Measurements from ENCODE around the gene ALK.

Gene ALK

GRCh38 chr2:29261003-29261402 lies 660.4 kb downstream of the ALK start:
- no peak overlapping the region for H3K9ac ChIP-seq (ENCODE audit: low read length)
- H3K9me3 ChIP-seq (ENCODE audit: low read length): no peaks in the 10 kb centered on the region
- no peak overlapping the region for H3K27ac ChIP-seq (ENCODE audit: low read depth, low read length, poor library complexity, severe bottlenecking)
- no peaks in the 10 kb centered on the region for H3K4me1 ChIP-seq (ENCODE audit: insufficient read depth, low read length, severe bottlenecking)
- H3K79me2 ChIP-seq (ENCODE audit: insufficient read depth, low read length): no peaks in the 10 kb centered on the region
- H3K4me3 ChIP-seq (ENCODE audit: low read depth, low read length, poor library complexity, severe bottlenecking): no peak overlapping the region
- no peaks in the 10 kb centered on the region for H3K9me2 ChIP-seq (ENCODE audit: low read depth, low read length)
- no peaks in the 10 kb centered on the region for H3F3A ChIP-seq (ENCODE audit: insufficient read depth, low read length)
- H4K20me1 ChIP-seq (ENCODE audit: insufficient read depth, low read length): no peaks in the 10 kb centered on the region
- H3K36me3 ChIP-seq (ENCODE audit: insufficient read depth, low read length): no peaks in the 10 kb centered on the region
- no peaks in the 10 kb centered on the region for H3K27me3 ChIP-seq (ENCODE audit: insufficient read depth, low read length)
- H2AFZ ChIP-seq (ENCODE audit: low read length): no peak overlapping the region
- TF ChIP-seq EZH2 (IDR thresholded peaks at IDR 0.05; ENCODE audit: borderline replicate concordance, low read length) (no peak), CTCF (IDR thresholded peaks at IDR 0.05; ENCODE audit: low read length) (no peak)
- no peak overlapping the region for H3K4me2 ChIP-seq (ENCODE audit: low read length)

GRCh38 chr2:29260142-29260772 lies 661.1 kb downstream of the ALK start:
- no peaks in the 10 kb centered on the region for H3K36me3 ChIP-seq (ENCODE audit: insufficient read depth, low read length)
- no peaks in the 10 kb centered on the region for H3K79me2 ChIP-seq (ENCODE audit: insufficient read depth, low read length)
- no peak overlapping the region for H2AFZ ChIP-seq (ENCODE audit: low read length)
- no peaks in the 10 kb centered on the region for H4K20me1 ChIP-seq (ENCODE audit: insufficient read depth, low read length)
- H3K4me3 ChIP-seq (ENCODE audit: low read depth, low read length, poor library complexity, severe bottlenecking): no peak overlapping the region
- no peak overlapping the region for H3K9ac ChIP-seq (ENCODE audit: low read length)
- H3K4me2 ChIP-seq (ENCODE audit: low read length): no peak overlapping the region
- no peak overlapping the region for H3K27ac ChIP-seq (ENCODE audit: low read depth, low read length, poor library complexity, severe bottlenecking)
- TF ChIP-seq EZH2 (IDR thresholded peaks at IDR 0.05; ENCODE audit: borderline replicate concordance, low read length): no peak
- no peak for TF ChIP-seq CTCF (IDR thresholded peaks at IDR 0.05; ENCODE audit: low read length)
- no peaks in the 10 kb centered on the region for H3K27me3 ChIP-seq (ENCODE audit: insufficient read depth, low read length)
- H3K4me1 ChIP-seq (ENCODE audit: insufficient read depth, low read length, severe bottlenecking): no peaks in the 10 kb centered on the region
- H3K9me3 ChIP-seq (ENCODE audit: low read length): no peaks in the 10 kb centered on the region
- no peaks in the 10 kb centered on the region for H3K9me2 ChIP-seq (ENCODE audit: low read depth, low read length)
- H3F3A ChIP-seq (ENCODE audit: insufficient read depth, low read length): no peaks in the 10 kb centered on the region

GRCh38 chr2:29259221-29259620 lies 662.2 kb downstream of the ALK start:
- H3K4me1 ChIP-seq (ENCODE audit: insufficient read depth, low read length, severe bottlenecking): no peaks in the 10 kb centered on the region
- no peaks in the 10 kb centered on the region for H3K79me2 ChIP-seq (ENCODE audit: insufficient read depth, low read length)
- no peak overlapping the region for H3K27ac ChIP-seq (ENCODE audit: low read depth, low read length, poor library complexity, severe bottlenecking)
- no peak overlapping the region for H3K4me2 ChIP-seq (ENCODE audit: low read length)
- no peaks in the 10 kb centered on the region for H3K36me3 ChIP-seq (ENCODE audit: insufficient read depth, low read length)
- H3K4me3 ChIP-seq (ENCODE audit: low read depth, low read length, poor library complexity, severe bottlenecking): no peak overlapping the region
- no peaks in the 10 kb centered on the region for H3K9me2 ChIP-seq (ENCODE audit: low read depth, low read length)
- H3K27me3 ChIP-seq (ENCODE audit: insufficient read depth, low read length): no peaks in the 10 kb centered on the region
- no peaks in the 10 kb centered on the region for H4K20me1 ChIP-seq (ENCODE audit: insufficient read depth, low read length)
- H3K9me3 ChIP-seq (ENCODE audit: low read length): no peaks in the 10 kb centered on the region
- no peak overlapping the region for H3K9ac ChIP-seq (ENCODE audit: low read length)
- no peaks in the 10 kb centered on the region for H3F3A ChIP-seq (ENCODE audit: insufficient read depth, low read length)
- H2AFZ ChIP-seq (ENCODE audit: low read length): no peak overlapping the region
- no peak for TF ChIP-seq CTCF (IDR thresholded peaks at IDR 0.05; ENCODE audit: low read length)
- TF ChIP-seq EZH2 (IDR thresholded peaks at IDR 0.05; ENCODE audit: borderline replicate concordance, low read length): no peak
